Measurements from ENCODE around the gene ZFP36L2.

- TF ChIP-seq CTCF (IDR thresholded peaks at IDR 0.05) (no peak), POLR2A (IDR thresholded peaks at IDR 0.05) (no peak)
These were observed 47.1 kb upstream of the ZFP36L2 start for GRCh38 chr2:43273529-43273928.

Data from transverse colon (tissue), 3 donors.